Non-pigmented ciliary epithelial cell (primary cell): Measurements from ENCODE around the gene TMEM179.
"Not testable (repeated sequence)": the region's sequence is repeated elsewhere in the genome, so short reads cannot be mapped to it uniquely, and the experiment has no call there.

Source experiments
- DNase-seq: peaks from one replicate; pipeline ENCODE4 v3.0.0-alpha.2; 2010; ENCODE audit warnings: low read depth

TMEM179 gene

GRCh38 chr14:104586832-104587620 lies 17.5 kb downstream of the TMEM179 start:
- no peak for DNase-seq

- no peak for DNase-seq
Measured at GRCh38 chr14:104585966-104586697, 18.4 kb downstream of the TMEM179 start.

GRCh38 chr14:104584557-104584956 lies 20.0 kb downstream of the TMEM179 start:
- no peak for DNase-seq

- no peak for DNase-seq
Measured at GRCh38 chr14:104583424-104584306, 20.9 kb downstream of the TMEM179 start.

GRCh38 chr14:104582662-104583061 lies 21.9 kb downstream of the TMEM179 start:
- no peak for DNase-seq

GRCh38 chr14:104582005-104582404 lies 22.6 kb downstream of the TMEM179 start:
- DNase-seq, result no peak

GRCh38 chr14:104581521-104581920 lies 23.1 kb downstream of the TMEM179 start:
- no peak for DNase-seq

- no peak for DNase-seq
Measured at GRCh38 chr14:104580961-104581360, 23.6 kb downstream of the TMEM179 start.

GRCh38 chr14:104579939-104580338 lies 24.6 kb downstream of the TMEM179 start:
- not testable (repeated sequence) for DNase-seq

- DNase-seq, result no peak
Measured at GRCh38 chr14:104579507-104579906, 25.1 kb downstream of the TMEM179 start, which contains the start of gene C14orf180. Gene C14orf180, plus strand, starts transcription at chr14:104579764. Its CDS starts 6,667 bp downstream, at chr14:104586431.

GRCh38 chr14:104578321-104578720 lies 26.3 kb downstream of the TMEM179 start:
- DNase-seq, result no peak

- DNase-seq, result no peak
Measured at GRCh38 chr14:104577847-104578301, 26.7 kb downstream of the TMEM179 start.

- DNase-seq, result no peak
Measured at GRCh38 chr14:104577426-104577825, 27.1 kb downstream of the TMEM179 start.

- no peak for DNase-seq
Measured at GRCh38 chr14:104576970-104577332, 27.6 kb downstream of the TMEM179 start.

GRCh38 chr14:104576232-104576969 lies 28.2 kb downstream of the TMEM179 start:
- no peak for DNase-seq

GRCh38 chr14:104574978-104575583 lies 29.5 kb downstream of the TMEM179 start:
- no peak for DNase-seq

- no peak for DNase-seq
Measured at GRCh38 chr14:104574536-104574935, 30.0 kb downstream of the TMEM179 start.

- DNase-seq, result no peak
Measured at GRCh38 chr14:104573930-104574329, 30.6 kb downstream of the TMEM179 start.

GRCh38 chr14:104572668-104573067 lies 31.9 kb downstream of the TMEM179 start:
- DNase-seq, result no peak

- DNase-seq, result no peak
Measured at GRCh38 chr14:104572024-104572626, 32.4 kb downstream of the TMEM179 start.

GRCh38 chr14:104571246-104571645 lies 33.3 kb downstream of the TMEM179 start:
- no peak for DNase-seq
